ENCODE measurements around the gene FARSB. TPM values are rescaled to one million over a fixed set of nuclear protein-coding genes. Genes with fewer than 3 reads are reported as not detected.
"Not testable (repeated sequence)": the region's sequence is repeated elsewhere in the genome, so short reads cannot be mapped to it uniquely, and the experiment has no call there.

Gene FARSB
- total RNA-seq, 1 donor from 2014 or later, result 16.4 TPM

GRCh38 chr2:222615320-222615719 is 40.6 kb downstream of the FARSB start:
- ATAC-seq, result no peak
- no peak for DNase-seq (ENCODE audit: low spot score)
- intact Hi-C loops (cut with DNase I), result no loop called here

- DNase-seq (ENCODE audit: low spot score), result no peak
- intact Hi-C loops (cut with DNase I), result no loop called here
- peak; percentile 52 for ATAC-seq
Observed at GRCh38 chr2:222613715-222614331, 42.1 kb downstream of the FARSB start.

- ATAC-seq, result no peak
- intact Hi-C loops (cut with DNase I), result no loop called here
Observed at GRCh38 chr2:222611684-222612083, 44.2 kb downstream of the FARSB start.

GRCh38 chr2:222610746-222611145 is 45.1 kb downstream of the FARSB start:
- ATAC-seq, result no peak
- DNase-seq (ENCODE audit: low spot score), result no peak
- intact Hi-C loops (cut with DNase I), result no loop called here

More at GRCh38 chr2:222611684-222612083, 44.2 kb downstream of the FARSB start:
- DNase-seq (ENCODE audit: low spot score), result no peak

GRCh38 chr2:222609381-222609780 is 46.5 kb downstream of the FARSB start:
- ATAC-seq (no peak), DNase-seq (ENCODE audit: low spot score) (no peak)
- intact Hi-C loops (cut with DNase I), result no loop called here

GRCh38 chr2:222608081-222608480 is 47.8 kb downstream of the FARSB start:
- no peak for ATAC-seq
- intact Hi-C loops (cut with DNase I), result no loop called here
- DNase-seq (ENCODE audit: low spot score), result no peak

- no peak for DNase-seq (ENCODE audit: low spot score)
- no peak for ATAC-seq
- intact Hi-C loops (cut with DNase I), result no loop called here
Observed at GRCh38 chr2:222606306-222606705, 49.6 kb downstream of the FARSB start.

GRCh38 chr2:222604749-222605515 is 51.0 kb downstream of the FARSB start:
- no peak for DNase-seq (ENCODE audit: low spot score)
- ATAC-seq, result no peak
- intact Hi-C loops (cut with DNase I), result no loop called here

- intact Hi-C loops (cut with DNase I), result no loop called here
- ATAC-seq (no peak), DNase-seq (ENCODE audit: low spot score) (no peak)
Observed at GRCh38 chr2:222603501-222603900, 52.4 kb downstream of the FARSB start.

- intact Hi-C loops (cut with DNase I), result no loop called here
- DNase-seq (ENCODE audit: low spot score) (no peak), ATAC-seq (no peak)
Observed at GRCh38 chr2:222598611-222599010, 57.3 kb downstream of the FARSB start.

GRCh38 chr2:222595581-222595980 is 60.3 kb downstream of the FARSB start:
- no peak for DNase-seq (ENCODE audit: low spot score)
- ATAC-seq, result no peak
- intact Hi-C loops (cut with DNase I), result no loop called here

- ATAC-seq (no peak), DNase-seq (ENCODE audit: low spot score) (no peak)
- intact Hi-C loops (cut with DNase I), result no loop called here
Observed at GRCh38 chr2:222594679-222595078, 61.2 kb downstream of the FARSB start.

- intact Hi-C loops (cut with DNase I), result no loop called here
- DNase-seq (ENCODE audit: low spot score), result no peak
- no peak for ATAC-seq
Observed at GRCh38 chr2:222592176-222592575, 63.7 kb downstream of the FARSB start.

GRCh38 chr2:222591661-222592060 is 64.2 kb downstream of the FARSB start:
- ATAC-seq (no peak), DNase-seq (ENCODE audit: low spot score) (no peak)
- intact Hi-C loops (cut with DNase I), result no loop called here

GRCh38 chr2:222584589-222584988 is 71.3 kb downstream of the FARSB start:
- DNase-seq (ENCODE audit: low spot score); ATAC-seq; intact Hi-C loops (cut with DNase I): not testable (repeated sequence)

GRCh38 chr2:222582928-222583327 is 73.0 kb downstream of the FARSB start:
- no peak for ATAC-seq
- intact Hi-C loops (cut with DNase I), result no loop called here
- DNase-seq (ENCODE audit: low spot score), result no peak

GRCh38 chr2:222577341-222577740 is 78.6 kb downstream of the FARSB start:
- intact Hi-C loops (cut with DNase I), result no loop called here
- ATAC-seq, result no peak

GRCh38 chr2:222576171-222577081 is 79.5 kb downstream of the FARSB start:
- ATAC-seq, result no peak
- DNase-seq (ENCODE audit: low spot score), result no peak
- intact Hi-C loops (cut with DNase I), result no loop called here

More at GRCh38 chr2:222577341-222577740, 78.6 kb downstream of the FARSB start:
- DNase-seq (ENCODE audit: low spot score), result no peak

- no peak for ATAC-seq
- no peak for DNase-seq (ENCODE audit: low spot score)
- intact Hi-C loops (cut with DNase I), result no loop called here
Observed at GRCh38 chr2:222575618-222576017, 80.3 kb downstream of the FARSB start.

GRCh38 chr2:222572751-222573174 is 83.1 kb downstream of the FARSB start:
- ATAC-seq (peak; percentile 72), DNase-seq (ENCODE audit: low spot score) (no peak)
- intact Hi-C loops (cut with DNase I), result no loop called here
